ENCODE measurements around the gene UBE2Q1.
A peak's percentile ranks its signal among the peaks of the same experiment; 100 is the strongest.
"Not testable (repeated sequence)": the region's sequence is repeated elsewhere in the genome, so short reads cannot be mapped to it uniquely, and the experiment has no call there.

UBE2Q1 gene

DNA sequence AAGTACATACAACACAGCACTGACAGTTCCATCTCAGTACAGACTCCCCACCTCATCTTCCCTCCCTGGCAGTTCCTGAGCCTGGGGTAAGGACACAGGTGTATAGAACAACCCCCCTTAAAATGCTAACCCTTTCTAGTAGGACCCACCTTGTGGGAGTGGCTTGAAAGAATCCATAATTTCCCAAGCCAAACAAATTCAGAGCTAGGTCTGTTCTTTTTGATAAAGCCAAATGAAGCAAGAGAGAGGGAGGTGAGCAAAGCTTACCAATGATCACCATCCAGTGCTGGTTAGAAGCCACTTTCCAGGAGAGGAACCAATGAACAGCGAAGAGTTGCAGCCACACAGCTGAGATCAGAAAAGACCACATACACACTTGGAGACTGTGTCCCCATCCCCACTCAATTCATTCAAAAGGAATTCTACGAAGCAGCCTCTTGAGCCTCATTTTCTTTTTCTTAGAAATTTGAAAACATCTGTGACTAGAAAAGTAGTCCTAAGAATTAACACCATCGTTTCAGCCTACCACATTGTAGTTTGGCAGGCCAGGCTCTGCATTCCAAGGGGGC lies 9.2 kb downstream of the UBE2Q1 start:
- DNase-seq = no peak

DNA sequence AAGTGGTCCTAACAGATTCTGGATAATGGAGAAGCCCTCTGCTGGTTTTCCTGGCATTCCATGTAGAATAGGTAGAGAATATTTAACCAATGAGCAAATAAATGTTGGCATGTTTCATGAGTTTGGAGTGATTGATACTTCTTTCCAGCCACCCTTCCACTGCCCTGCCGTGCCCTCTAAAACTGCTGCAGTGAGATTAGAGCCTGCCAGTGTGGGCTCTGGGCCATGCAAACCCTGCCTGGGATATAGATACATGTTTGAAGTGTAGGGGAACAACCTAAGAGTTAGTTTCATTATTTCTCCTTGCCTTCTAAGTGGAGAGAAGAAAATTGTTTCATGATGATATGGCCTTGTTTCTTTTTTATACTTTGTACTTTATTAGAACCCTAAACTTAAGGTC lies 10.4 kb downstream of the UBE2Q1 start:
- no peak for DNase-seq

DNA sequence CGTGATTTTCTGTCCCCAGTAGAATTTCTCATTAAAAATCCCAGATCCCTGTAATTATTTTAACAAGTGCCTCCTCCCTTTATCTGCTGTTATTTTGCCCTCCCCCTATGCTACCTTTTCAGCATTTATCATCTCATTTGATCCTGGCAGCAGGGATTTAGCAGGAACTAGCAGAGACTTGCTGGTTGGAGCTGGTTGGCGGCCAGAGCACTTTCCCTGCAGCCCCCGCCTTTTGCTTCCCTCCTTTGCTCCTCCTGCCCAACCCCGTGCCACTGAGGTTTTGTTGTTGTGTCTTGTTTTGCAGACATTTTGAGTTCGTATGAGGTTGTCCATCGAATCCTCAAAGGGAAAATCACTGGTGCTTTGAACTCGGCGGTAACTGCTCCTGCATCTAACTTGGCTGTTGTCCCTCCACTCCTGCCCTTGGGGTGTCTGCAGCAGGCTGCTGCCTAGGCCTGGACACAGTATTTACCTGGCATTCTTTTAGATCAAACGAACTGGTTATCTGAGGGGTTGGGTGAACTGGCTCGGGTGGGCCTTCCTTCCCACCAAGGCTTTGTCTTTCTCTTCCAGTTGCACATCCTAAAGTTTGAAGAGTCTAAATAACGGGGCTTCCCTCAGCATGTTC lies 11.2 kb downstream of the UBE2Q1 start:
- DNase-seq = no peak

DNA sequence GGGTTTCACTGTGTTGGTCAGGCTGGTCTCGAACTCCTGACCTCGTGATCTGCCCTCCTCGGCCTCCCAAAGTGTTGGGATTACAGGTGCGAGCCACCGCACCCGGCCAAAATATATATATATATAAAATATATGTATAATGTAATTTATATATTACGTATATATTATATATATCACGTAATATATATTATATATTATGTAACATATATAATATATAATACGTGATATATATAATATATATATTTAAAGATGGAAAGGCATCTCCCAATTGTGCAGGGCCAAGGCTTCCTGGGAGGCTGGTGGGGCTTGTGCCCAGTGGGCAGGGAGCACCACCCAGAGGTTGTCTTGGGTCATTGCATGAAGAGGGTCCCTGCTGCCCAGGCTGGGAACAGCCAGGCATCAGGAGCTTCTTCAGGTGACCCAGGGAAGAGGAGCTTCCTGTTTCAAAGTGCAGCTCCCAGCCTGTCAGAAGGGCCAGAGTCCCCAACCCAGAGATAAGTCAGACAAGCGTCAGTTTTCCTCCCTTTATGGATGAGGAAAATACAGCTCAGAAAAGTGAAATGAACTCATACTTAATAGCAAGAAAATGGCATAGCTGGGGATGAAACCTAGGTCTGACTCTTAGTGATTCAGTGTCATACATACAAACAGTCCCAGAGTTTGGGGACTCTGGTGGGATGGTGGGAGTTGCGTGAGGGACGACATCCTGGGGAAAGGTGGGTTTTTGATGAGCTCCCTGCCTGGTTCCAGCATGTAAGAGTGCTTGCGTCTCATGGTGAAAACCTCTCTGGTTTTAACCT lies 12.0 kb downstream of the UBE2Q1 start:
- peak; percentile 49 for DNase-seq

DNA sequence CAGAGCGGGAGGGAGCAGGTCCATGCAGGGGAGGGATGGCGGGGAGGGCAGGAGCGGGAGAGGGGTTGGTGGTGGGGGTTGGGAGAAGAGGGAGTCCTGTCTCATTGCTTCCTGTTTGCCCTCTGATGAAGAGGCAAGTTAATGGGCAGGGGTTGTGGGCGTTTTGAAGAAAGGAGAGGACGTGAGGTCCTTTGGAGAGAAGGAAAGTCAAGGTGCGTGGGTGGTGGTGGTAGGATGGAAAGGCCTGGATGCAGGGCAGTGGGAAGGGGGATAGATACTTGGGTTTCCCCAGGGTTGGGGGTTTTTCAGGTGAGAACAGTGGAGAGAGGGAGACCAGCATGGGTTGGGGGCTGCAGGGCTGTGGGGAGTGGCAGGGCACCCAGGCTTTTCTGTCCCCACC lies 17.2 kb downstream of the UBE2Q1 start:
- DNase-seq = no peak

DNA sequence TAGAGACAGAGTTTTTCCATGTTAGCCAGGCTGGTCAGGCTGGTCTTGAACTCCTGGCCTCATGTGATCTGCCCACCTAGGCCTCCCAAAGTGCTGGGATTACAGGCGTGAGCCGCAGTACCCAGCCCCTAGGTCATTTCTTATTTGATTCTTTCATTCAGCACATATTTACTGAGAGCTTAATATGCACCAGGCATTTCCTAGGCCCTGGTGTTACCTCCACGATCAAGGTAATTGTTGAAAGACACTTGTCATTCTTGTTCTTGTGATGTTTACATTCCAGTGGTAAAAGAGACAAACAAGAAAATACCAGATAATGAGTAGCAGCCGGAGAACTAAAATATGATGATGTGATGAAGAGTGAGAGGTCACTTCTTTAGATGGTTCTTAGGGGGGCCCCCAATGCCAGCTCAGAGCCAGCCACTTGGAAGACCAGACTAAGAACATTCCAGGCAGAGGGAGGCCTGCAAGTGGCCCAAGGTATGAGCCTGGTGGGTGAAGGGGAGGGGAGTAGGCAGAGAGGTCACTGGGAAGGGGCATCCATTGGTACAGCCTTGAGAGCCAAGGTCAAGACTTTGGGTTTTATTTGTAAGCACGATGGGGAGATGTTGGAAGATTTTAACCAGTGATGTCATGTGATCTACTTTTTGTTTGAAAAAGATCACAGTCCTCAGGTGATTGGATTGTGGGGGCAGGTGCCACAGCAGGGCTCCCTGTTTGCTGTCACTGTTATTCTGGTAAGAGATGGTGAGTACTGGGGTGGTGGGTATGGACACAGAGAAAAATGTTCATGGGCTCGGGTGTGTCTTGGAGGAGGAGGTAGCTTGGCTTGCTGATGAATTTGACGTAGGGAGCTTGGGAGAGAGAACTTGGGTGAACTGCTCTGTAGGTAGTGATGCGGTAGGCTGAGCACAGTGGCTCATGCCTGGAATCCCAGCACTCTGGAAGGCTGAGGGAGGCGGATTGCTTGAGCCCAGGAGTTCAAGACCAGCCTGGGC lies 18.7 kb downstream of the UBE2Q1 start:
- no peak for DNase-seq

DNA sequence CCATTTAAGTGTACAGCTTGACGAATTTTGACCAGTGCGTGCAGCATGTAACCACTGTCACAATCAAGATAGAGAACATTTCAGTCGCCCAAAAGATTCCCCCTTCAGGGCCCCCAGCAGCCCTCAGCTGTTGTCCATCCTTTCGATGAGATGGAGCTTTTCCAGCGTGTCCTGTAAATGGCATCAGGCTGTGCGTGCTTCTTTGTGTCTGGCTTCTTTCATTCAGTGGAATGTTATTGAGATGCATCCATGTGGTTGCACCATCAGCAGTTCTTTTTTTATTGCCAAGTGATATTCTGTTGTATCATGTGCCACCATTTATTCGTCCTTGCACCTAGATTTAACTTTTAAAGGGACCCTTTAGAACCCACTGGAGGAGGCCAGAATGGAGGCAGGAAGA lies 21.9 kb downstream of the UBE2Q1 start:
- no peak for DNase-seq

DNA sequence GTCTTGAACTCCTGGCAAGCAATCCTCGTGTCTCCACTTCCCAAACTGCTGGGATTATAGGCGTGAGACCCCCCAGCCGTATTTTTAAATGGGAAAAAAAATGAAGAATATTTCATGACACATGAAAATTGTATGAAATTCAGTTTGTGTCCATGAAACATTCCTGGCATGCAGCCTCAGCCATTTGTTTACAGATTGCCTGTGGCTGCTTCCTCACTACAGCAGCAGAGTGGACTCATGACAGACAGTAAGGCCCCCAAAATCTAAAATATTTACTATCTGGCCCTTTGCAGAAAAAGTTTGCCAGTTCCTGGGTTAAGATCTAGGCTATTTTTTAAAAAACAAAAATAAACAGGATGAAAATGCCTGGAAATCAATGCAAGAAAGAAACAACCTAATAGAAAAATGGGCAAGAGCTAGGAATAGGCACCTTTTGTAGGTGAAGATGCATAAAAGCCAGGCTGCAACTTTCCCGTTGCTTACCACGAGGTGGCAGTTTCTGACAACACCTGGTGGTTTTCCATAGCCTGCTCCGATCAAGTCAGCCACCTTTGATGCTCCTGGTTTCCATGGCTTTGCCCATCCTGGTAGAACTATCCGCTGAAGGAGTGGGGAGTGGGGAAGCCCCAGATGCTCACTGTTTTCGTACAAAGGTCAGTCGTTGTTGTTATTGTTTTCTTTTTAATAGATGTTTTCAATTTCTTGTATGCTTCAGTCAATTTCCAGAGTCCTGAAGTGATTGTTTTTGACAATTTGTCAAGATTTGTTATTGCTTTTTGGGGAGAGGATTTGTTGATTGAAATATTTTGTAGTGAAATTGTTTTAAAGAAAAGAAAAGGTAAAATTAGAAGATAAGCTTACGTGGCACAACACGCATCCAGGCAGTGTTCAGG lies 24.3 kb downstream of the UBE2Q1 start:
- DNase-seq = peak; percentile 8

DNA sequence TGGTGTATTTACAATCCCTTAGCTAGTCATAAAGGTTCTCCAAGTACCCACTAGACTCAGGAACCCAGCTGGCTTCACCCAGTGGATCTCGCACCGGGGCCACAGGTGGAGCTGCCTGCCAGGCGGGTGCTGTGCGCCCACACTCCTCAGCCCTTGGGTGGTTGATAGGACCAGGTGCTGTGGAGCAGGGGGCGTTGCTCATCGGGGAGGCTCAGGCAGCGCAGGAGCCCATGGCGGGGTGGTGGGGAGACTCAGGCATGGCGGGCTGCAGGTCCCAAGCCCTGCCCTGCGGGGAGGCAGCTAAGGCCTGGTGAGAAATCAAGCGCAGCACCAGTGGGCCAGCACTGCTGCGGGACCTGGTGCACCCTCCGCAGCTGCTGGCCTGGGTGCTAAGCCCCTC lies 26.5 kb downstream of the UBE2Q1 start:
- DNase-seq = not testable (repeated sequence)

DNA sequence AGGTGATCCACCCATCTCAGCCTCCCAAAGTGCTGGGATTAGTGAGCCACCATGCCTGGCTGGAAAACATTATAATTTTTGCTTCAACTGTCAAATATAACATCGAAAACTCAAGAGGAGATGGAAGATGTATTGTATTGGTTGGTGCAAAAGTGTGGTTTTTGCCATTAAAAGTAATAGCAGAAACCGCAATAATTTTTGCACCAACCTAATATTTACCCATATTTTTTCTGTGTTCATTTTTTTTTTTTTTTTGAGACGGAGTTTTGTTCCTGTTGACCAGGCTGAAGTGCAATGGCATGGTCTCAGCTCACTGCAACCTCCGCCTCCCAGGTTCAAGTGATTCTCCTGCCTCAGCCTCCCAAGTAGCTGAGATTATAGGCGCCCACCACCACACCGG lies 29.2 kb downstream of the UBE2Q1 start:
- no peak for DNase-seq

DNA sequence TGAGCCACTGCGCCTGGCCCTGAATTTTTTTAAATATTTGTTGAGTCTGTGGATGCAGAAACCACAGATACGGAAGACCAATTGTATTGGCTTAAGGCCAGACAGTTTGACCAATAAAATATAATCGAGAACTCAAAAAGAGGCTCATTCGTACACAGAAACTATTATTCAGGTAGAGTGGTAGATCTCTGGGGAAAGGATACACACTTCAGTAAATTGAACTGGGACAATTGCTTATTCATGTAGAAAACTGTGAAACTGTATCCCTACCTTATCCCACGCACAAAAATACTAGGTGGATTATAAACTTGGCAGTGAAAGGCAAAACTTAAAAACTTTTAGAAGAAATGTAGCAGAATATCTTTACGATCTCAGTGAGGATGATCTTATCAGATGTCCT lies 31.3 kb downstream of the UBE2Q1 start:
- no peak for DNase-seq

DNA sequence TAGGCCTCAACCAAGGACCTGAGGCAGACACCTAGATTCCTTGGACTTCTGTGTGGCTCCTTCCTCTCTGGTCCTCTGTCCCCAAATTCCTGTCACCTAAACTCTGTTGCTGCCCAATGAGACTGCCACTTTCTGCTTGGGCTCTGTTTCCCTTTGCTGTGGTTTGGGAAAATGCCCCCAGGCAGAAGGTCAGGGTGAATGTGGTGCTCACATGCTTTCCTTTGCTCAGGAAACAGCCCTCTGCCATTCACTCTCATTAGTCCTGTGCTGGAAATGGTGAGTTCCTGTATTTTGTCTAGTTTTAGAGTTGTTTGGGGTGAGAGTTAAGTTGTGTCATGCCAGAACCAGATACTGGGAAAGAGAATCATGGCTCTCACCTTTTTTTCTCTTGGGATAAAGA lies 33.6 kb downstream of the UBE2Q1 start:
- no peak for DNase-seq

DNA sequence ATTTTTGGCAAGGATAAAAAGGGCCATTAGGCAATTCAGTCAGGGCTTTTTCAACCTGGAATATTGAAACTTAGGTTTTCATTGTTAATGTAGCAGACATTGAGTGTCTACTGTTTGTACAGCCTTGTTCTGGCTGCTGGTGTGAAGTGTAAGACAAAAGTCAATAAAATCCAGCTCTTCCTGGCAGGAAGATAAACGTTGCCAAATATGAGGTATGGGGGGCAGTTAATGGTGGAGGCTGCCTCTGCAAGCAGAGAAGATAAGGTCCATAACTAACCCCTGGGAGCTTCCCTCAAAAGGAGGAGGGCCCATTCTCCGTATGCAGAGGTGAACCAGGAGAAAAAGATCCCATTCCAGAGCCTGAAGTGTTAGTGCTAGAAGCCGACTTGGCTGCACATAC lies 36.8 kb downstream of the UBE2Q1 start:
- no peak for DNase-seq

DNA sequence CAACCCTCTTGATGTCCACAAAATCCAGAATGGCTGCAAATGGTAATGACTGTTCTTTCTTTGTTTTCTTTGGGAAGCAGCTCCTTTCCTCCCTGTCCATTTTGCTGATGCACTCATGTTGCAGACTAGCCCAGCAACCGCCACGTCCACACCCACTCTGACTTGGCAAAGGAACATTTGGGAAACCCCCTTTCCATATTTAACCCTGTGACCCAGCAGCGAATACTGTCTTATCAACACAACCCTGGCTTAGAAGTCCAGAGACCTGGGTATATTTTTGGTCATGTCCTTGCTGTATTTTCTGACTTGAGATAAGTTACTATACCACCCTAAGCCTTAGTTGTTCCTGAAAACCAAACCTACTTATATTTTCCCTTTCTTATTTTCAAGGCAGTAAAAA lies 38.1 kb downstream of the UBE2Q1 start:
- DNase-seq = no peak

DNA sequence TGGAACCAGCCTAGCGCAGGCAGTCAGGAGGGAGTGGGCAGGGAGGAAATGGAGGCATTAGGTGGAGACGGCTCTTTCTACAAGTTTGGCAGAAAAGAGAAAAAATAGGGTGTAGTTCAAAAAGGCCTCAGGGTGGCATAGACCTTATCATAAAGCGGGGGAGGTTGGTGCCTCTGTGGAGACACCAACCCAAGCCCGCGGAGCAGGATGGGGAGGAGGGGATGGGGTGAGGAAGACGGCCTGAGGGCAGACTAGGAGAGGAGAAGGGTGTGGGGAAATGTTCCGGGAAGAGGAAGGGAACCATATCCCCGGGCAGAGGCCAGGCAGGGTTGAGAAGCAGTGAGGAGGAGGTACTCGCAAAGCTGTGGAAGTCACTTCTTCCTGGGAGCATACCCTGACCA lies 38.9 kb downstream of the UBE2Q1 start:
- no peak for DNase-seq

DNA sequence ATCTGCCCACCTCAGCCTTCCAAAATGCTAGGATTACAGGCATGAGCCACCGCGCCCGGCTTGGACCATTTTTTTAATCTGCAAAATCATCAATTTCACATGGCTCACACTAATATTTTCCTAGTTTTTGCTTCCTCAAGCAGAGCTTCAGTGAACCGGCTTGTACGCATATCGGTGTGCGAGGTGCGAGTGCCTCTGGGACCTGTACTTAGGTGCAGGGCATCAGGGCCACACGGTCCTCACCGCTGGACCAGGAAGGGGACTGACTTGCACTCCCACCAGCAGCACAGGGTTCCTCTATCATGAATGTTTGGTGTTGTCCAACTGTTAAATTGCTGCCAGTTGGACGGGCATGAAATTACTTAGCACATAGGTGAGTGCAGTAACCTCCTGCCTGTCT lies 40.8 kb downstream of the UBE2Q1 start:
- DNase-seq = no peak

DNA sequence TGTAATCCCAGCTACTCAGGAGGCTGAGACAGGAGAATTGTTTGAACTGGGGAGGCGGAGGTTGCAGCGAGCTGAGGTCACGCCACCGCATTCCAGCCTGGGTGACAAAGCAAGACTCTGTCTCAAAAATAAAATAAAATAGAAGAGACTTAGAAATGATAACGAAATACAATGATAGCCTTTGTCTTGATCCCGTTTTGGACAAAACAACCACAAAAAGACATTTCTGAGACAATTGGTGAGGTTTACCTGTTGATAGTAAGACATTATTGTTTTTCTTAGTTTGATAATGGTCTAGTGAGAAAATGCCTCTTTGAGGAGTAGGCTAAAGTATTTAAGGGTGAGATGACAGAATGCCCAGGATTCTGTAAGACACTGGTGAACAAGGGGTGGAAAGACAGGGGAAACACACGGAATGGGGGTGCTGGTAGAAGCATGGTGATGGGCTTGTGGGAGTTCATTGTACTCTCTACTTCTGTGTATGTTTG lies 44.4 kb downstream of the UBE2Q1 start:
- DNase-seq = no peak

DNA sequence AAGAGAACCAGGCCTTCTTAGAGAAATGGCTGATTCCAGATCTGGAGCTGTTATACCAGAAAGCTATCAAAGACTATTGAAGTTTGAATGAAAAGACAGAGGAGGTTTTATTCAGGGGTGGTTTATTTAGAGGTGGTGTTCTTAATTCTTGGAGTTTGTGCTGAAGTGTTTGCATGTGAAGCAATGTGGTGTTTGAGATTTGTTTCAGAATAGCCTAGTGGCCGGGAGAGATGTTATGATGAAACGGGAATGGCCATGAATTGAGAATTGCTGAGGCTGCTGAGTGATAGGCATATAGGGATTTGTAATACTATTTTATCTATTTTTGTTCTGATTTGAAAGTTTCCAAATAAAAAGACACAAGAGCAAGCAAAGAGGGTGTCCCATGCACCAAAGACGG lies 45.7 kb downstream of the UBE2Q1 start:
- DNase-seq = no peak

DNA sequence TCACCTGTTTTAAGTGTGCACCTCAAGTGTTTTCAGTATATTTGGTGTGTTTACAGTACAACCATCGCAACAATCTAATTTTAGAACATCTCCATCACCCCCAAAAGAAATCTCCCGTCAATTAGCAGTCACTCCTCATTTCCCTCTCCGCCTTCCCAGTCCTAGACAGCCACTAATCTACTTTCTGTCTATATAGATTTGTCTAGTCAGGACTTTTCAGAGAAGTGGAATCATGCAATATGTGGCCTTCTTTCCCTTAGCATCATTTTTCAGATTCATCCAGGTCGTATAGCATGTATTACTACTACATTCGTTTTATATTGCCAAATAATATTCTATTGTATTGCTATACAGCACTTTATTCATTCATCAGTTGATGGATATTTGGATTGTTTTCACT lies 54.6 kb downstream of the UBE2Q1 start:
- DNase-seq = no peak

DNA sequence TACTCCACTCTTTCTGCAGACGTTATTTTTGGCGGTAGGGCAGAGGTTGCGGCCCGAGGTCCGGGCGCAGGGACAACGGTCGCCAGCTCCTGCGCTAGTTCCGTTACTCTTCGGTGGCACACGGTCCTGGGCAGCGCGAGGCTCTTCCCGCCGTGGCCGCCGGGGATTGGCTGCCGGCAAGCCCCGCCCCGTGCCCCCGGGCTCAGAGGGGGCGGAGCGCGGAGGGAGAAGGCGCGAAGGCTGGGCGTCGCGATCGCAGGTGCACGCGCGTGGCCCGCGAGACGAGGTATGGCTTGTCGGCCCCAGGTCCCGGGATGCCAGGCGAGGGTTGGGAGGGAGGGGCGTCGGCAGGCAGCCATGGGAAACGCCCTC lies 55.7 kb downstream of the UBE2Q1 start:
- no peak for DNase-seq

DNA sequence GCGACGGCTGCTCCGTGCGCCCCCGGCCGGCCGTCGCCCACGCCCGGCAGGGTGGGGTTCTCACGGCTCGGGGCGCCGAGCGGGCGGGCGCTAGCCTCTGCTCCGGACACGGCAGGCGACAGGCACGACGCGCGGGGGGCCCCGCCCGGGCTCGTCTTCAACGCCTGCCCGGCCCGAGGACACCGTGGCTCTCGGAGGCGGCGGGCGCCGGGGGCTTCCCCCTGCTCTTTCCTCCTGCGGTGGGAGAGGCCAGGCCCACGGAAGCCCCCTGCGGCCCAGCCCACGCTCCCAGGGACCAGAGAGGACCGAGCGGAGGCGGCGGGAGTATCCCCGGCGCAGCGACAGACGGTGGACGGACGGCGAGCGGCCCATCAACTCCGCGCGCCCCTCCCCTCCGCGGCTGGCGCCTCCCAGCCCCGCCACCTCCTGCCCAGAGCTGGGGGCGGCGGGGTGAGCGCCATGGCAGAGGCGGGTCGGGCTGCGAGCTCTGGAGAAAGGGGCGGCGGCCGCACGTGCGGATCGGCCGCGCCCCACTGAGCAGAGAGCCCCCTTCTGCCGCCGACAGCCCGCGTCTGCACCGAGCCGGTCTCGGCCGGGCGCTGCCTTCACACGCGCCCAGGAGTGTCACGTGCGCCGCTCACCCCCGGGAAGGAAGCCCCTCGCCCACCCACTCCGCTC lies 56.3 kb downstream of the UBE2Q1 start, which contains the start of the genes SHE and TDRD10:
SHE (minus strand) TSS at position 347 of the 678 bp plus-strand sequence. CDS start 386 bp downstream, outside the sequence.
TDRD10 (plus strand) TSS at position 154 of the 678 bp plus-strand sequence. CDS start 4,685 bp downstream, outside the sequence.
- no peak for DNase-seq

All from fibroblast of skin of right biceps (primary cell).